SU-DHL-6 (cell line): Measurements from ENCODE around the gene HNRNPM.

Experiments used
- H2AFZ ChIP-seq: fragments of 200-600 bp; sonication (generic); 2 replicates; pipeline ENCODE4 v1.6.1; 2014; ENCODE audit warnings: low read depth, mild to moderate bottlenecking, moderate library complexity, mixed read lengths, antibody characterized with exemption, low read length; ENCODE audit not compliant: severe bottlenecking
- H3F3A ChIP-seq: fragments of 200-600 bp; shearing (Covaris generic); 2 replicates; pipeline ENCODE4 v1.6.0; 2016; ENCODE audit warnings: antibody characterized with exemption, mild to moderate bottlenecking; ENCODE audit not compliant: insufficient read depth
- H3K27ac ChIP-seq: fragments of 200-600 bp; sonication (generic); 2 replicates; pipeline ENCODE4 v1.5.1; 2016; ENCODE audit warnings: low read depth, mild to moderate bottlenecking, low read length, moderate library complexity, mixed read lengths
- H3K27me3 ChIP-seq: fragments of 200-600 bp; sonication (generic), shearing (Covaris generic); 2 replicates; pipeline ENCODE4 v1.6.0; 2014; ENCODE audit warnings: mild to moderate bottlenecking, low read length
- H3K36me3 ChIP-seq: fragments of 200-600 bp; sonication (generic); 2 replicates; pipeline ENCODE4 v1.6.1; 2014; ENCODE audit warnings: mild to moderate bottlenecking, low read length, mixed read lengths
- H3K4me2 ChIP-seq: fragments of 300-600, 200-600 bp; shearing (Covaris generic), sonication (generic); 2 replicates; pipeline ENCODE4 v1.6.0; 2014; ENCODE audit warnings: low read length, low read depth, mild to moderate bottlenecking; ENCODE audit not compliant: poor library complexity, severe bottlenecking
- H3K4me3 ChIP-seq: fragments of 200-600 bp; sonication (generic); 2 replicates; pipeline ENCODE4 v1.5.1; 2014; ENCODE audit warnings: antibody characterized with exemption, low read length, mild to moderate bottlenecking, mixed read lengths; ENCODE audit not compliant: insufficient read depth, poor library complexity, severe bottlenecking
- H3K79me2 ChIP-seq: fragments of 200-600 bp; sonication (generic); 2 replicates; pipeline ENCODE4 v1.6.1; 2014; ENCODE audit warnings: mild to moderate bottlenecking, low read length, moderate library complexity; ENCODE audit not compliant: insufficient read depth
- H3K9ac ChIP-seq: fragments of 200-600 bp; sonication (generic); 2 replicates; pipeline ENCODE4 v1.7.0; 2014; ENCODE audit warnings: mild to moderate bottlenecking, low read length
- H3K9me2 ChIP-seq: fragments of 200-600 bp; sonication (generic); replicated peaks from 2 replicates; pipeline ENCODE4 v1.6.1; 2014; ENCODE audit warnings: low read length; ENCODE audit not compliant: insufficient read depth
- H3K9me3 ChIP-seq: fragments of 200-600 bp; sonication (generic); 2 replicates; pipeline ENCODE4 v1.6.1; 2014; ENCODE audit warnings: low read length, mixed read lengths; ENCODE audit not compliant: insufficient read depth
- H4K20me1 ChIP-seq: fragments of 200-600 bp; sonication (generic); 2 replicates; pipeline ENCODE4 v1.6.1; 2014; ENCODE audit warnings: low read depth, mild to moderate bottlenecking, antibody characterized with exemption, low read length, moderate library complexity, mixed read lengths
- CTCF ChIP-seq: fragments of 200-600 bp; sonication (generic); IDR thresholded peaks from one replicate; pipeline ENCODE4 v1.5.1; 2017; ENCODE audit warnings: antibody characterized with exemption, mild to moderate bottlenecking, low read length, moderate library complexity; ENCODE audit not compliant: insufficient read depth, poor library complexity, severe bottlenecking
- EZH2phosphoT487 ChIP-seq: fragments of 200-600 bp; sonication (generic), shearing (Covaris generic); conservative IDR thresholded peaks from 2 replicates; pipeline ENCODE4 v1.6.1; 2018; ENCODE audit warnings: mild to moderate bottlenecking, antibody characterized with exemption, low read length, moderate library complexity, mixed read lengths

Gene HNRNPM, protein sequence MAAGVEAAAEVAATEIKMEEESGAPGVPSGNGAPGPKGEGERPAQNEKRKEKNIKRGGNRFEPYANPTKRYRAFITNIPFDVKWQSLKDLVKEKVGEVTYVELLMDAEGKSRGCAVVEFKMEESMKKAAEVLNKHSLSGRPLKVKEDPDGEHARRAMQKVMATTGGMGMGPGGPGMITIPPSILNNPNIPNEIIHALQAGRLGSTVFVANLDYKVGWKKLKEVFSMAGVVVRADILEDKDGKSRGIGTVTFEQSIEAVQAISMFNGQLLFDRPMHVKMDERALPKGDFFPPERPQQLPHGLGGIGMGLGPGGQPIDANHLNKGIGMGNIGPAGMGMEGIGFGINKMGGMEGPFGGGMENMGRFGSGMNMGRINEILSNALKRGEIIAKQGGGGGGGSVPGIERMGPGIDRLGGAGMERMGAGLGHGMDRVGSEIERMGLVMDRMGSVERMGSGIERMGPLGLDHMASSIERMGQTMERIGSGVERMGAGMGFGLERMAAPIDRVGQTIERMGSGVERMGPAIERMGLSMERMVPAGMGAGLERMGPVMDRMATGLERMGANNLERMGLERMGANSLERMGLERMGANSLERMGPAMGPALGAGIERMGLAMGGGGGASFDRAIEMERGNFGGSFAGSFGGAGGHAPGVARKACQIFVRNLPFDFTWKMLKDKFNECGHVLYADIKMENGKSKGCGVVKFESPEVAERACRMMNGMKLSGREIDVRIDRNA

GRCh38 chr19:8444677-8445487 is at the start of gene HNRNPM:
Gene HNRNPM, plus strand, starts transcription at chr19:8444975. Its CDS starts 24 bp downstream, at chr19:8444999.
- Histone ChIP-seq H3K79me2 (peaks cover 50% of the 10 kb centered on the region), H2AFZ (peak within 1 kb of the TSS; percentile 84), H3K4me3 (peak within 1 kb of the TSS; percentile 90)

DNA sequence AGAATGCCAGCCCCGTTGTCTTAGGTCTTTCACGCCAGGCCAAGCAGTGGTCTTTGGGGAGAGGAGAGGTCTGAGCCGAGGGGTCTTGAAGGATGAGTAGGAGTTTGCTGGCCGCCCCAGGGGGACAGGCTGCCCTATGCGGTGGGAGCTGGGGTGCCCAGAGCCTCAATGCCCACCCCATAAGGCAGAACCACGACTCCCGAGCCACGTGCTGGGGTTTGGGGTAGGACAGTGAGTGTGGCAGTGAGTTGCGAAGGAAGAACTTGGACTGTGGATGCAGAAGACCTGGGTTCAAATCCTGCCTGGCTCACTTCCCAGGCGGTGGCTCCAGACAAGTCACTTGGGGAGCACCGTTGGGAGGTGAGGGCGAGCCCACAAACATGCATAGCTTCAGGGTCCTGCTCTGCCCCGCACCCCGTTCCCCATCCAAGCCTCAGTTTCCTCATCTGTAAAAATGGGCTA is 49.1 kb upstream of the HNRNPM start:
- Histone ChIP-seq H3F3A (0 out of 2 replicates have a peak, but pooled peaks cover 4% of the 10 kb centered on the region), H3K9me3 (no peaks in the 10 kb centered on the region), H3K36me3 (no peaks in the 10 kb centered on the region), H3K9ac (no peak overlapping the region), H3K4me2 (no peak overlapping the region), H3K9me2 (no peaks in the 10 kb centered on the region), H3K79me2 (peaks cover 78% of the 10 kb centered on the region), H3K4me3 (no peak overlapping the region), H3K27me3 (no peaks in the 10 kb centered on the region), H2AFZ (no peak overlapping the region), H3K27ac (no peak overlapping the region), H4K20me1 (peaks cover 2% of the 10 kb centered on the region; the same call in 1 of the 2 replicates)
- no peak for TF ChIP-seq CTCF
- no peak for TF ChIP-seq EZH2phosphoT487

More at GRCh38 chr19:8444677-8445487, at the start of gene HNRNPM:
- peaks cover 6% of the 10 kb centered on the region; the same call in 1 of the 2 replicates for H3K36me3 ChIP-seq
- H3K4me2 ChIP-seq: peak within 1 kb of the TSS; percentile 98
- H3K9ac ChIP-seq: peak within 1 kb of the TSS; percentile 98
- TF ChIP-seq EZH2phosphoT487: no peak
- no peak for TF ChIP-seq CTCF
- no peaks in the 10 kb centered on the region for H3K9me2 ChIP-seq
- peaks cover 17% of the 10 kb centered on the region; the same call in 1 of the 2 replicates for H4K20me1 ChIP-seq
- H3K9me3 ChIP-seq: no peaks in the 10 kb centered on the region
- H3F3A ChIP-seq: peaks cover 14% of the 10 kb centered on the region; the same call in 1 of the 2 replicates
- H3K27ac ChIP-seq: peak within 1 kb of the TSS; percentile 70
- H3K27me3 ChIP-seq: no peaks in the 10 kb centered on the region

- Histone ChIP-seq H3K27ac (no peak overlapping the region), H3F3A (no peaks in the 10 kb centered on the region), H3K4me3 (no peak overlapping the region), H4K20me1 (peaks cover 2% of the 10 kb centered on the region; the same call in 1 of the 2 replicates), H3K79me2 (peaks cover 74% of the 10 kb centered on the region), H3K9me3 (no peaks in the 10 kb centered on the region), H3K9me2 (no peaks in the 10 kb centered on the region), H3K9ac (no peak overlapping the region), H3K27me3 (no peaks in the 10 kb centered on the region), H2AFZ (no peak overlapping the region), H3K36me3 (no peaks in the 10 kb centered on the region), H3K4me2 (no peak overlapping the region)
- TF ChIP-seq CTCF (no peak), EZH2phosphoT487 (no peak)
Observed at GRCh38 chr19:8396185-8396562, 48.6 kb upstream of the HNRNPM start.
